HG02678 (cell line): ENCODE measurements around the gene FOXP1.
"Not testable (repeated sequence)": the region's sequence is repeated elsewhere in the genome, so short reads cannot be mapped to it uniquely, and the experiment has no call there.

Source experiments
- ATAC-seq: cut with Tn5 transposase; IDR thresholded peaks from one replicate; pipeline ENCODE4 v1.9.1; 2021; ENCODE audit warnings: mild to moderate bottlenecking, moderate library complexity; ENCODE audit not compliant: unreplicated experiment

The FOXP1 gene

DNA sequence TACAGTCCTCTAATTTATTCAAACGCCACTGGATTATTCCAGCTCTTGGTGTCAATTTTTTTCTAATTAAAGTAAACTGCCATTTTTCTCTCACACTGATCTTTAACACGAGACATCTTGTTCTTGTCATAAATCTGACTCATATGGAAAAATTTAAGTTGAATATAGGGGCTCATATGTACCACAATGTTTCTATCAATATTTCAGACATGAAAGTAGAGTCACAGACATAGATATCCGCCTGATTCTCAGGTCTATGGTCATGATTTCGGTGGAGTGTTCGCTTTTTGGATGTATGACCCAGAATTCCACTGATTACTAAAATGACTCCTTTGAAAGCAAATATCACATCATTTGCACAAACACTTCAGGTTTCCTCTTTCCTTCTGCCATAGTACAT is 552.8 kb downstream of the FOXP1 start:
- ATAC-seq, result no peak

DNA sequence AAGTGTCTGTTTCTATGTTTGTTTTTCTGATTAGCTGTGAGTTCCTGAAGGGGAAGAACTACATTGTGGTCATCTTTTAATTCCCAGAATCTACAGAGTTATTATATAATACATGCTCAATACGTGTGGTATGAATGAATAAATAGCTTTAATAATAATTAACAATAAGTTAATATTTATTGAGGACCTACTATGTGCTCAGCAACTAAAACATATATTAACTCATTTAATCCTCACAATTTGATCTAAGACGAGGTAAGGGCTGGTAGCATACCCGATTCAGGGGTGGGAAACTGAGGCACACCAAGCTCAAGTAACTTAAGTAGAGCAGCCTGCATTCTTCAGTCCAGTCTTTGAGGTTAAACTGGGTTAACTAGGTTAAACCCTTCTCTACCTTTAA is 553.8 kb downstream of the FOXP1 start:
- no peak for ATAC-seq

DNA sequence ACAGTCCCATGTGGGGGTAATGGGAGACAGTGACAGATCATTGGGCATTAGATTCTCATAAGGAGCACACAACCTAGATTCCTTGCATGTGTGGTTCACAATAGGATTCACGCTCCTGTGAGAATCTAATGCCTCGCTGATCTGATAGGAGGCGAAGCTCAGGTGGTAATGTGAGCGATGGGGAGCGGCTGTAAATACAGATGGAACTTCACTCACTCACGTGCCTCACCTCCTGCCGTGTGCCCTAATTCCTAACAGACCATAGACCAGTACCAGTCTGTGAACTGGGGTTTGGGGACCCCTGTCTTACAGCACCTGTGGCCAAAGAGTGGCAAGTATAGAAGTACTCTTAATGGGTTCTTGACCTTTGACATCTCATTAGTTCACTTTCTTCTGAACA is 554.7 kb downstream of the FOXP1 start:
- ATAC-seq, result no peak

DNA sequence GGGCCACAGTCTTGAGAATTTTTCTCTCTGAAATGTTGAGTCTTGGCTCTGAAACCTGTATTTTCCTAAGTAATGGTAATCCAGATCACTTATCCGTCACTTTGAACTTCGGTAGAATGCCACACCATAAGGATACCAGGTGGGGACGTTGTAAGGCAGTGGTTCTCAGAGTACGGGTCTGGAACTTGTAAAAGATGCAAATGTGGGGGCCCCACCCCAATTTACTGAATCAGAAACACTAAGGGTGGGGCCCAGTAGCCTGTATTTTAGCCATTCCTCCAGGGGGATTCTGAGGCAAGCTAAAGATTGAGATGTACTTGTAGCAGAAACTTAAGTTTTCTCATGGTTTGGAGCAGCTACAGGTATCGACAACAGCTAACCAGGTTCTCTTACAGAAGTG is 555.3 kb downstream of the FOXP1 start:
- no peak for ATAC-seq

DNA sequence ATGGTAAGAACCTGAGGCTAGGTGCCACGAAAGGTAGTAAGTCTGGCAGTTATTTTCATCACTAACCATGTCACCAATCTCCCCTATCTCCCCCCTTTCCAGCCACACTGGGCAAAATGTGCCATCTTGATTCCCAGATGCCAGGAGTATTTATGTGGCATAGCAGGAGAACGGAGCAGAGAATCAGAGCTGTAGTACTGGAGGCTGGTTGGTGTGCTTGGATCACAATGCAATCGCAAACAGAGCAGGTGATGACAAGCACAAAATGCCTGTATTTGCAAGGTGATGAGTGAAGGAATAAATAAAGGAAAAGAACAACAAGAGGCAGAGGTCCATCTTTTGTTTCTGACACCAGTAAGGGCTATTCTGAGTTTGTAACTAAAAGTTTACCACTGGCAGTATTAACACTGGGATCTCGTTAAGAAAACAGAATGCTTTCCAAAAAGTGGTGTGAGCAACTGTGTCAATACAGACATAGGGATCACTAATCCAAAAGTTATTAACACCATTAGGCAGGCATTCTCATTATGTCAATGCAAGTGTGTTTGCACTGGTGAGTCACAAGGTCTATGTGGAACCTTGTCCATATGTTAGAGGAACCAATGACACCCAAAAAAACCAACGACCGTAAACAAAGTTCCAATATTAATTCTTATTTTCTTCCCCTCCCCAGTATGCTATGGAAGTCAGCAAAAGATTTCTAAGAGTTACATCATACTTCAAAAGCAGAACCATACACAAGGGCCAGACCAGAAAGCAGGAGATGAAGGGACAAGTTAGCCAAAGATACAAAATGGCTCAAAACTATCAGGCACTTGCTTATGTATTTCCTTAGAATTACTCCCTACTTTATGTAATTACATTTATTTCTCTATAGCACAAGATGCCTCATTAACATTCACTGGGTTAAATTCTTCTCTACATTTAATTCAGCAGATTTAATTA is 556.6 kb downstream of the FOXP1 start:
- ATAC-seq, result no peak

DNA sequence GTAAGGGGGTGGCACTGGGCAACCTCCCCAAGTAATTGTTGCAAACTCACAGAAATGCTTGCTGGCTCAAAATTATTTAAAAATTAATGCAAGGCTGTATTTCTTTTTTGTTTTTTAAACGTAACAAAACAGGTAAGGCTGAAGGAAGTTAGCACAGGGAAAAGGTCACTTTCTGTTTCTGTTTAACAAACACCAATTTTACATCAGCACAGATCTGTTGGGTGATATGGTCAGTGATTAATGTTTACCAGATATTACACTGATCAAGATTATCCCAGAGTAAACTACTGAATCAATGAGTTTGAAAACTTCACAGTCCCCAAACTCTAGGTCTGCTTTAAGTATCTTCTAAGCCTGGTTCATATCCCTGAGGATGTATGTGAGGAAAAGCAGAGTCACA is 558.0 kb downstream of the FOXP1 start:
- no peak for ATAC-seq

DNA sequence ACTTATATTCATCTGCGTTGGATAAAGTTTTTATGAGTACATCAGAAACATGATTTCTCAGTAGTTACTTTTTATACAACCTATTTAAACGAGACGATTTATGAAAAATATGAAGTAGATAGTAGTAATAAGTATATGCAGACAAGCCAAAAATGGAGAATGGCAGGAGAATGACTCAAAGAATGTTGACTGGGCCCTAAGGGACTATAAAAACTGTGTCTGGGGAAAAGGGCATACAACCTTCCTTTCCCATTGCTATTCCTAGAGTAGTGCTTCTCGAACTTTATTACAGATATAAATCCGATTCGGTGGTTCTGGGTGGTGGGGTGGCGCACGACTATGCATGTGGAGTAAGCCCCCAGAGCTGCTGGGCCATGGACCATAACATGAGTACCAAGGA is 558.5 kb downstream of the FOXP1 start:
- no peak for ATAC-seq

DNA sequence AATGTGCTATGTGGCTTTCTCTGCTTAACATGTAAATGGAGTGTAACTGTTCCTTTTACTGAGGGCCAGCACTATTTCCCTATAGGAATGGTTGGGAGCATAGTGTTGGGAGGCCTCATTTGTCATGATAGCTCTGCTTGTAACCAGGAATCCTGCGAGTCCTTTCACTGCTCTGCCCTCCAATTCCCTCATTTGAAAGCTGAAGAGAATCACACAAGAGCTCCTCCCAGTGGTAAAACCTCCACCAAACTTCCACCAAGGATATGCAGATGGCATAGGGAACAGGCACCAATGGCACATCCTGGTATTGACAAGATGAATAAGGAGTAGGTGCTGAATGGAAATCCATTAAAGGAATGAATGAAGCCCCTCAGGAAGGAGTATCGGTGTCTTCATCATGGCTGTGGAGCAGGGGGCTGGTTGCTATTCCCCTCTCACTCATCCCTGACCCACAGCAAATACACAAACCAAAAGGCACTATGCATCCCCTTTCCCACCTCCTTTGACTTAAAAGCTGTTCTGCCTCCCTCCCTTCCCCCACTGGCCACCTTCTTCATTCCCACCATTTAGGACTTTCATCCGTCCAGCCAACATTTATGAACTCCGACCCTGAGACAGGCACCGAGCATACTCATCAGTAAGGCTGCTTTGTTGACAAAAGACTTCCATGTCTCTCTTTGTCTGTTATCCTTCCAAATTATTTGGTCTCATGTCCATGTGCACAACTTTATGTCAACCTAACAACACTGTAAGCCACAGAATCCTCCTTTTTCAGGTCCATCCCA is 560.8 kb downstream of the FOXP1 start:
- no peak for ATAC-seq

DNA sequence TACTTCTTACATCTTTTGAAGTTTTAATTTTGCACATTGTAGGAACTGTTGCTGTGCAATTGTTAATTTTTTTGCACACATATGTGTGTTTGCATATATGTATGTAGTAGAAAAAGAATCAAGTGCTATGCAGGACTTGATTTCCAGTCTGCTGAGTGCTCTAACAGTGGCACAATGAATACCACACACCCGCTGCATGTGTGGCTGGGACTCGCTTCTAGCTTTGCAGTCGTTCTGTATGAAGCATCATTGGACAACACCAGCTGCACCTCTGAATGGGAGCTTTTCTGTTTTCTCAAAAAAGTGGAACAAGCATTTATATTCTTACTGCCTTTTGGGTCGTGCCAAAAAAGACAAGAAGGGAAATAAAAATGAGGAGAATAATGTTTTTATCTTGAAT is 564.7 kb downstream of the FOXP1 start:
- ATAC-seq, result no peak

DNA sequence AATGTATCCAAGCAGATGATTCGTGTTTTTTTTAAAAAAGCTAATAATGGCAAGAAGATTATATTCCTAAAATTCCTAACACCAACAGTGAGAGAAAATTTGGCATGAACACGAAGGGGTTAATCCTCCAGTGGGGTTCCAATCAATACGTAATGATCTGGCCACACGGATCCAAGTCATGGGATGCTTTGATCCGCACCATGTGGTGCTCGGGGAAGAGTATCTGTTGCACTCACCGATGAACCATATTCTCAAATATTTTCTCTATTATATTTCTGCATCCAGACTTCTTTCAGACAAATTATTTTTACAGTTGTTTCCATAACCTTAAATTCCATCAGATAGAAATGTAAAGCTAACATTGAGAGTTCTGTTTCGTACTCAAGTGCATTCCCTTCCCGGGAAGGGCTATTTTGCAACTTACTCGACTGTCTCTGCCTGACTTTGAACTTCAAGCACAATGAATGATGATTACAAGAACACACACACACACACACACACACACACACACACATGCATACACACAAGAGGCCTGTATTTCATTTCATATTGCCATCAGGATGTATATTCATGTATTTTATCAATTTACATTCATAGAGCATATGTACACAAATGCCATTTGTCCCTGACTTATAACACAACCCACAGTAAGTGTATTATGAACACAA is 567.2 kb downstream of the FOXP1 start:
- ATAC-seq, result no peak

DNA sequence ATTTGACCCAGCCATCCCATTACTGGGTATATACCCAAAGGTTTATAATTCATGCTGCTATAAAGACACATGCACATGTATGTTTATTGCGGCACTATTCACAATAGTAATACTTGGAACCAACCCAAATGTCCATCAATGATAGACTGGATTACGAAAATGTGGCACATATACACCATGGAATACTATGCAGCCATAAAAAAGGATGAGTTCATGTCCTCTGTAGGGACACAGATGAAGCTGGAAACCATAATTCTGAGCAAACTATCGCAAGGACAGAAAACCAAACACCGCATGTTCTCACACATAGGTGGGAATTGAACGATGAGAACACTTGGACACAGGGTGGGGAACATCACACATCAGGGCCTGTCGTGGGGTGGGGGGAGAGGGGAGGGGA is 568.9 kb downstream of the FOXP1 start:
- ATAC-seq, result not testable (repeated sequence)

DNA sequence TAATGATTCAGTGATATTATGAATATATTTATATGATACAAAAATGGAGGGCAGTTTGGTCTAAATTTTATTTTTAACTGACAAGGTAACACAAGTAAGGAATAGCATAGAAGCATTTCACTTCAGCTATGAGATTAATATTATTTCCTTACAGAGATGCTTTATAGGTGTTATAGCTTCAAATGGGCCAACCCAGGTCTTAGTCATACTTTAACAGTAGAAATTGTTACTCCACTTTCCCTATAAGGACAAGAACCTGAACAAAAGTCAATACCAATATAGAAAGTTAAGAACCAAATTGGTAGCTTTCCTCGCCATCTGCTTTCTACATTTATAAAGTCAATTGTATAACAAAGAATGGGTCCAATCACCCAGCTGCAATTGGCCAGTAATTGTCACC is 570.6 kb downstream of the FOXP1 start:
- ATAC-seq, result no peak

DNA sequence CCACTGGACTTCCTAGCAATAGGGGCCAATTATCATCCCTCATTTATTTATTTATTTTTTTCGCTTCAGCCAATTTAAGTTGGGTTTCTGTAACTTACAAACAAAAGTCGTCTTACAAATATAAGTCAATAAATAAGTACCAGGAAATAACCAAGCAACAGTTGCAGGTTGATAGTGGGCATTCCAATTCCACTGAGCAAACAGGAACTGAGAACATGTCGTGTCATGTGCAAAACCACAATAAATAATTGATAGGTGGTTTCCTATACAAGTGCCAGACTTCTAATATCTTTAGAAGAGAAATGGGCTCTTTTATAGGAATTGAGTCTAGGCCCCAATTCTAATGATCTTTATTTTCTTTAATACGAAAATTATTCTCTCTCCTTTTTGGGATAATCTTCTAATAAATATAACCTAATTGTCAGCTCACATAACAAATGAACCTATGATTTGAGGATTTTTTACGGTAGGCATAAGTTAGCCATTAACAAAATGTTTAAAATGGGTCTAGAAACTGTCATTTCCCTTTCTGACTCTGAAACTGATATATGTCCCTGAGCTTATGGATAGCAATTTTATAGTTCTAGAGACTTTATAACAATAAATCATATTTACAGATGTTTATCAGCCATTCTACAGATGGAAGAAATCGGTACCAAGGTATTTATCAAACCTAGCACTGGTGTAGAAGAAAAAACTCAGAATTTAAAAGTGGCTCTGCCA is 571.8 kb downstream of the FOXP1 start:
- peak; percentile 65 for ATAC-seq

DNA sequence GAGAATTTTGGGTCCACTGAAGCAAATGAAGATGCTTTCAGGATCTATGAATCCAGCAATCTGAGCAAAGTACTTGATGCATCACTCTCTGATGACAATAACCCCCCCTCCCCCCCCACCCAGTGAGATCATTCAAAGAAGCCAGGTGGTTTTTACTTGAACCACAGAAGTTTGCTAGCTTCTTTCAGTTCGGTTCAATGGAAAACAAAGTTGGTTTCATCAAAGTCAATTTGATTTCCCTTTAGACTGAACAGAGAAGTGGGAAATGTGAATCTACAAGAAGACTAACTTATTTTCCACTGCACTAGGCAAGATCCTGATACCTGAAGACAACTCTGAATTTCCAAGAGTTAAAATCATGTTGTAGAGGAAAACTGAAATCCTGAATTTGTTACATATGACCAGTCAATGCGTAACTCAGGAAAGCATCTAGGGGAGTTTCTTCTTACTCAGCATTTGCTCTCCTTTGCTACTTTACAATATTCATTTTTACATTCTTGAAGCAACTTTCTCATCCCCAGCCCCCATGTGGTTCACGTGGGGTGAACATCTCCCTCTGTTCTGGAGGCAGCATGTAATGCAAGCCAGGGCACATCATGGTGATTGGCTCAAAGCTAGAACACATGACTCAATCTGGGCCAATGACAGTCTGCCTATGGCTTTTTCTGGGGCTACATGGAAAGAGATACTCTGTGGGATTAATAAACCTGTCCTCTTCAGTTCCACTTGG is 572.6 kb downstream of the FOXP1 start:
- ATAC-seq, result peak; percentile 74

DNA sequence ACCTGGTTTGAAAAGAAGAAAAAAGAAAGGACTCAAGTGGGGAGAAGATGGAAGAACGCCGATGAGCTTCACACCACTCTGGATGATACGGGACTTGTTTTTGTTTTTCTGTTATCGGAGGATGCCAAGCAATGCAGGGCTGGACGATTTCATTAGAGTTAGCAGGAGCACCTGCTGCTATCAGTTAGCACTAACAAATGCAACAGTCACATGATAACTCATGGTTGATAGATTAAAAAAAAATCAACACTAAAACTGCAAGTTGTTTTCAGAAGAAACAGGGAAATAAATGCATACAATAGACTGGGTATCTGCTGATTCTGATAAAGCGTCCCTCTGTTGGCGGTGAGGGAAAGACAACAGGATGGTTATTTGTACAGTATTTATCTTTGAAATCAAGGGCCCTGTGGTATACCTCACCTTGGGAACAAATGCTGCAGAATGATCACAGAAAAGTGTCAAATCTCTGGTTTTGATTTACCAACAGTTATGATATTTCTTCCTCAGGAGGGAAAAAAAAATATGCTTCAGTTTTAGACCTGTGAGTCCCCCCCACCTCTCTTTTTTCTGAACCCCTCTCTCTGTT is 575.1 kb downstream of the FOXP1 start:
- ATAC-seq, result no peak

DNA sequence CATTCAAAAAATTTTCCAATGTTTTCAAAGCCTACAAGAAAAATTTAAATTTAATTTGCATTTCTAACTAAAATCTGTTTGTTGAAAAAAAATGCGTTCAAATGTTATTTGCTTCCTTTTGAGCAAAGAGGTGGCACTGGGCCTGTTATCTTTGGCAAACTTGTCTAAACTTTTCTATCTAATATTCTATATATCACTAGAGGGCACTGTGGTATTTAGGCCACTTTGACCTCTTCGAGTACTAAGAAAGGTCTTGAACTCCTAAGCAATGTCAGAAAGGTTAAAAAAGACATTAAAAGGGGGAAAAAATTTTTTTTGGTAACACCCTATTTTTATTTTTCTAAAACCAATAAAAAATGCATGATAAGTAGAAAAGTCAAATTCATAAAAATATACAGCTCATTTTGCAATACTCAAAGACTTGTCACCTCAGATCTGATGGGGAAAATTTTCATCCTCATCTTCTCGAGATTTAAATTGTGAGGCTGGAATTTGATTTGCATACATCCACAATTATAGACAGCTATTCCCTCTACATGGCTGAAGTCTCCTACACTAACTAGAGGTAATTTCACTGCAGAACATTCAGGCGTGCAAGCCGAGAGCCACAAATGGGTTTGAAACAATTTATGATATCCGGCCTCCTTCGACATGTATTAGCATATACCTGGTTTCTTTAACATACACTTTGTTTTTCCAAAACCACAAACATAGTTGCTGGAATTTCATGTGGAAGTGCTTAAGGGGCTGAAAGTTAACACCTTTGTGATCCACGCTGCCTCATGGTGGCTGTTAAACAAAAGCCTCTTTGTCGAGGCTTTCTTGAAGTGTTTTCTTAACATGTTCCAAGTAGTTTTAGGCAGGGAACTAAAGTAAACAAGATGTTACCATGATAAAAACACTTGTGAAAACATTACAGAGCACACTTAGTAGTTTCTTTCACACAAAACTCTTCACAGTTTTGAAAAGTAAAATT is 576.4 kb downstream of the FOXP1 start:
- ATAC-seq, result peak; percentile 30

DNA sequence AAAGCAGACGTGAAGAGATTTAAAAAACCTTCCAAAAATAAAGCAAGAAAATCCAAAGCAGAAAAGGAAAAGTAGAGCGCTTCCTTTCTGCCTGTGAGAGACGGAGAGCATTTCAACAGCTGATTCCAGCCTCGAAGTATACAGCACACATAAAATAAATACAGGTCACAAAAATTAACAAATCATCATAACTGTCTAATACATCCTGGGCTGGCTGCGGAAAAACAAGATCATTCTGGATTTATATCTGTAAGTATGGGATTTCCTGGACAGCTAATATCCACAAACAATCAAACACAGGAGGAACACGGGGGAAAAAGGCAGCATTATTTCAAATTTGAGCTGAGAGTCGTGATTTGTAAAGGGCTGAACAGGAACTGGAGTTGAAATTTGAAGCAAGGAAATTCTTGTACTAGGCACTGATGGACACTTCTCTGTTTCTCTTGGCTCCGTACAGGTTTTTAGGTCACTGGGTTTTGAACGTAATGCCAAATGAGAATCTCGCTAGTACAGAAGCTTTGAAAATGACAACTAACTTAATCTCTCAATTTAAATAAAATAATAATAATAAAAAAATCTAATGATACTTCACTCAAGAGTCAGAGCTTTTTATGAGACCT is 577.7 kb downstream of the FOXP1 start:
- no peak for ATAC-seq

DNA sequence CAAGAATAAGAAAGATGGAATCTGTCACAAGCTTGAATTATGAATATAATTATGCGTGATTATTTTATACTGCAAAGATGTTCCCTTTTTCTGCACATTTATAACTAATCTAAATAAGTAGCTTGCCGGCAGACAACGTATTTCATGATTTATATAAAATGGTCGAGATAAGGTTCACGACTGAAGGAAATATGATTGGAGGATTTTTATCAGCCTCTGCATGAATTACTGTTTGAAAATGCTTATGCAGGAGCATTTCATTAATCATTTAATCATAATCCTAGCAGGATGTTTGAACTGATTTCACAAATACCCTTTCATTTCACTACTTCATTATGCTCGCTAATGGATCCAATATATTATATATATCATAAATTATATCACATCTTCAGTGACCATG is 580.0 kb downstream of the FOXP1 start:
- no peak for ATAC-seq
